HEK293 (cell line): ENCODE data around the gene ZNF330.

Experiments
- GFI1B ChIP-seq: fragments of 450-650 bp; formaldehyde crosslinking; IDR thresholded peaks from 2 replicates; pipeline ENCODE4 v1.5.1; 2016; ENCODE audit warnings: missing biosample characterization, missing genetic modification characterization
- ZNF302 ChIP-seq: fragments of 450-650 bp; formaldehyde crosslinking; IDR thresholded peaks from 2 replicates; pipeline ENCODE4 v1.5.1; 2016; ENCODE audit warnings: missing biosample characterization, missing genetic modification characterization, low read depth
- ZNF629 ChIP-seq: fragments of 450-650 bp; formaldehyde crosslinking; IDR thresholded peaks from 2 replicates; pipeline ENCODE4 v1.5.1; 2017; ENCODE audit warnings: missing biosample characterization, missing genetic modification characterization
- ZNF704 ChIP-seq: fragments of 450-650 bp; formaldehyde crosslinking; IDR thresholded peaks from 2 replicates; pipeline ENCODE4 v1.5.1; 2016; ENCODE audit warnings: missing biosample characterization, missing genetic modification characterization

GRCh38 chr4:141247430-141247780, 26.7 kb downstream of the ZNF330 start:
- TF ChIP-seq ZNF629 (tag by site-specific recombination) (no peak), ZNF302 (tag by site-specific recombination) (no peak), ZNF704 (tag by site-specific recombination) (no peak), GFI1B (tag by site-specific recombination) (no peak)
